ENCODE measurements around the gene TGM4.

TGM4 gene

DNA sequence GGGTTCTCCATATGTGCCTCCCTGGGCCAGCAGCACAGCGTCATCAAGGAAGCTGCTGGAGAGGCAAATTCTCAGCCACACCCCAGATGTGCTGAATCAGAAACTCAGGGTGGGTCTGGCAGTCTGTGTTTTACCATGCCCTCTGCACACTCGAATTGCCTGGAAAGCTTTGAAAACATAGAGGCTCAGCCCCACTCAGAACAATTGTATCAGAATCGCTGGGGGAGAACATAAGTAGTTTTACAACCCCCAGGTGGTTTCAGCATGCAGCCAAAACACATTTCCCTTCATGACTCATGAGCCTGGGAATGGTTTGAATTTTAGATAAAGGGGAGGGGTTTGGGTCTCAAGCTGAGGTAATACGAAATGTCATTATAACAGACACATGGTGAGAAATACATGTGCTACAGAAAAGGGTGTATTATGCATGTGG lies 9.6 kb downstream of the TGM4 start:
- Histone ChIP-seq H3K79me2 (ENCODE audit: insufficient read depth, low read length) (no peaks in the 10 kb centered on the region), H3K27ac (ENCODE audit: low read depth, low read length) (no peak overlapping the region), H3F3A (ENCODE audit: insufficient read depth) (no peaks in the 10 kb centered on the region), H3K36me3 (ENCODE audit: low read length) (no peaks in the 10 kb centered on the region), H2AFZ (ENCODE audit: low read depth, low read length, severe bottlenecking) (no peak overlapping the region), H3K27me3 (ENCODE audit: low read length) (no peaks in the 10 kb centered on the region), H3K4me3 (ENCODE audit: insufficient read depth, low read length, poor library complexity, severe bottlenecking) (no peak overlapping the region), H3K9me2 (replicated peaks; ENCODE audit: insufficient read depth, low read length) (no peaks in the 10 kb centered on the region), H4K20me1 (ENCODE audit: low read depth, low read length) (no peaks in the 10 kb centered on the region), H3K9me3 (ENCODE audit: insufficient read depth, low read length) (no peaks in the 10 kb centered on the region), H3K4me2 (ENCODE audit: low read depth, low read length, poor library complexity, severe bottlenecking) (no peak overlapping the region), H3K9ac (ENCODE audit: low read length) (no peak overlapping the region)
- TF ChIP-seq, protein P1, sequence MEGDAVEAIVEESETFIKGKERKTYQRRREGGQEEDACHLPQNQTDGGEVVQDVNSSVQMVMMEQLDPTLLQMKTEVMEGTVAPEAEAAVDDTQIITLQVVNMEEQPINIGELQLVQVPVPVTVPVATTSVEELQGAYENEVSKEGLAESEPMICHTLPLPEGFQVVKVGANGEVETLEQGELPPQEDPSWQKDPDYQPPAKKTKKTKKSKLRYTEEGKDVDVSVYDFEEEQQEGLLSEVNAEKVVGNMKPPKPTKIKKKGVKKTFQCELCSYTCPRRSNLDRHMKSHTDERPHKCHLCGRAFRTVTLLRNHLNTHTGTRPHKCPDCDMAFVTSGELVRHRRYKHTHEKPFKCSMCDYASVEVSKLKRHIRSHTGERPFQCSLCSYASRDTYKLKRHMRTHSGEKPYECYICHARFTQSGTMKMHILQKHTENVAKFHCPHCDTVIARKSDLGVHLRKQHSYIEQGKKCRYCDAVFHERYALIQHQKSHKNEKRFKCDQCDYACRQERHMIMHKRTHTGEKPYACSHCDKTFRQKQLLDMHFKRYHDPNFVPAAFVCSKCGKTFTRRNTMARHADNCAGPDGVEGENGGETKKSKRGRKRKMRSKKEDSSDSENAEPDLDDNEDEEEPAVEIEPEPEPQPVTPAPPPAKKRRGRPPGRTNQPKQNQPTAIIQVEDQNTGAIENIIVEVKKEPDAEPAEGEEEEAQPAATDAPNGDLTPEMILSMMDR (IDR thresholded peaks at IDR 0.05; ENCODE audit: insufficient read depth, low read length, poor library complexity, severe bottlenecking), result no peak
- TF ChIP-seq EZH2phosphoT487 (conservative IDR thresholded peaks at IDR 0.05; ENCODE audit: low read length), result no peak

DNA sequence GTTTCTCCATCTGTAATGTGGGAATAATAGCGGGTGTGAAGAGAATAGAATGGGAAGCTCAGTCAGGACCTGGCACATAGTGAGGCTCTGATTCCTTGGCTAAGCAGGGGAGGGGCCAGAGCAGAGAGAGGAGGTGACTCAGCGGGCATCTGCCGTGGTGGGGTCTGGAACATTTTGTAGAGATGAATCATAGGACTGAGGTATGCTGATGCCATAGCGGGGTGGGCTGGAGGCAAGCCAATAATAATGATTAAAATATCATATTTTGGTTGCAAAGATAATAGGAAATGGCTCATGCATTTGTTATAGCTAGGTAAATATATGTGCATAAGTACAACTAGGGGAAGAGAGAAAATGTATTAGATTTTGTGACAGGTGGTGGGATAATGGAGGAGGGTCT lies 11.2 kb downstream of the TGM4 start:
- no peak overlapping the region for H3K4me2 ChIP-seq (ENCODE audit: low read depth, low read length, poor library complexity, severe bottlenecking)
- no peak overlapping the region for H3K9ac ChIP-seq (ENCODE audit: low read length)
- no peak overlapping the region for H3K27ac ChIP-seq (ENCODE audit: low read depth, low read length)

DNA sequence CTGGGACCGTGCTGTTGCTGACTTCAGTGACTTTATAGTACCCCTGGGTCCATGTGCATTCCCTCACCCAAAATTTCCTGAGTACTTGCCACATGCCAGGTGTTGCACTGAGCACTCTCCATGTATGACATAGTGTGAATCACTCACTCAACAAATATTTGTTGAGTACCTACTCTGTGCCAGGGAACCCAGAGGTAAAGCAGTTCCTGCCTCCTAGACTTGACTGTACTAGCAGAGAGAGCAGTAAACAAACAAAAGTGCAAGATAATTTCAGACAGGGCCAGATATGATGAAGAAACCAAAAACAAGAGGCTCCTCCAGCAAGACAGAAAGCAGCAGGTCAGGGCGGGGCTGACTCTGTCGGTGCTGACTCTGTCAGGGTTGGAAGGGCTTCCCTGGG lies 12.2 kb downstream of the TGM4 start:
- no peaks in the 10 kb centered on the region for H3K79me2 ChIP-seq (ENCODE audit: insufficient read depth, low read length)
- H3F3A ChIP-seq (ENCODE audit: insufficient read depth), result no peaks in the 10 kb centered on the region
- H3K36me3 ChIP-seq (ENCODE audit: low read length), result no peaks in the 10 kb centered on the region
- H3K9me2 ChIP-seq (replicated peaks; ENCODE audit: insufficient read depth, low read length), result no peaks in the 10 kb centered on the region
- no peak overlapping the region for H2AFZ ChIP-seq (ENCODE audit: low read depth, low read length, severe bottlenecking)
- no peak overlapping the region for H3K9ac ChIP-seq (ENCODE audit: low read length)
- no peaks in the 10 kb centered on the region for H3K27me3 ChIP-seq (ENCODE audit: low read length)
- no peak overlapping the region for H3K27ac ChIP-seq (ENCODE audit: low read depth, low read length)
- no peak overlapping the region for H3K4me2 ChIP-seq (ENCODE audit: low read depth, low read length, poor library complexity, severe bottlenecking)
- TF ChIP-seq, protein P1 (IDR thresholded peaks at IDR 0.05; ENCODE audit: insufficient read depth, low read length, poor library complexity, severe bottlenecking), result no peak
- TF ChIP-seq EZH2phosphoT487 (conservative IDR thresholded peaks at IDR 0.05; ENCODE audit: low read length), result no peak
- no peaks in the 10 kb centered on the region for H3K9me3 ChIP-seq (ENCODE audit: insufficient read depth, low read length)
- H4K20me1 ChIP-seq (ENCODE audit: low read depth, low read length), result no peaks in the 10 kb centered on the region
- no peak overlapping the region for H3K4me3 ChIP-seq (ENCODE audit: insufficient read depth, low read length, poor library complexity, severe bottlenecking)

More for the DNA sequence above, 11.2 kb downstream of the TGM4 start:
- Histone ChIP-seq H3K4me3 (ENCODE audit: insufficient read depth, low read length, poor library complexity, severe bottlenecking) (no peak overlapping the region), H3K27me3 (ENCODE audit: low read length) (no peaks in the 10 kb centered on the region), H3K79me2 (ENCODE audit: insufficient read depth, low read length) (no peaks in the 10 kb centered on the region), H4K20me1 (ENCODE audit: low read depth, low read length) (no peaks in the 10 kb centered on the region), H3F3A (ENCODE audit: insufficient read depth) (no peaks in the 10 kb centered on the region), H3K9me3 (ENCODE audit: insufficient read depth, low read length) (no peaks in the 10 kb centered on the region), H2AFZ (ENCODE audit: low read depth, low read length, severe bottlenecking) (no peak overlapping the region), H3K36me3 (ENCODE audit: low read length) (no peaks in the 10 kb centered on the region), H3K9me2 (replicated peaks; ENCODE audit: insufficient read depth, low read length) (no peaks in the 10 kb centered on the region)
- TF ChIP-seq, protein P1 (IDR thresholded peaks at IDR 0.05; ENCODE audit: insufficient read depth, low read length, poor library complexity, severe bottlenecking), result no peak
- no peak for TF ChIP-seq EZH2phosphoT487 (conservative IDR thresholded peaks at IDR 0.05; ENCODE audit: low read length)
